Measurements from ENCODE around the gene CNTN2. TPM values are rescaled to one million over a fixed set of nuclear protein-coding genes. Genes with fewer than 3 reads are reported as not detected.

CNTN2 gene
- total RNA-seq, 1 donor from 2014 or later: not detected

DNA sequence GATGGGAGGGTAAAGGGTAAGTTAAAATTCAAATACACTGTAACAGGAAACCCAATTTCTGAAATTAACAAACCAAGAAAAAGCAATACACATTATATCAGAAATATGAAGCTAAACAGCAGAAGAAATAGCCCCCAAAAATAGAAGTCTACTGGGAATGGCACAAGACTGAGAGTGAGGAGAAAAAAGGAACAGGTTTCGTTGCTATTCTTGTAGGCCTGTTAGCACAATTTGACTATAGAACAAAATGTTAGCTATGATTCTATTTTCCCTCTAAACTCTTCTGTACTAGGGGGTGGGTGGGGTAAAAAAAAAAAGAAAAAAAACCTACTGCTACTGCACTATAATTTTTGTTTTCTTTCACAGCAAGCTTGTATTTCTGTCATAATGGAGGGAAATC lies 66.3 kb downstream of the CNTN2 start:
- H3K27ac Mint-ChIP-seq (ENCODE audit: unreplicated experiment): no peak overlapping the region
- no peak for TF ChIP-seq CTCF (IDR thresholded peaks at IDR 0.05)
- H3K27me3 Mint-ChIP-seq (ENCODE audit: low read depth): no peaks in the 10 kb centered on the region
- H3K4me3 Mint-ChIP-seq (ENCODE audit: unreplicated experiment): no peak overlapping the region
- H3K4me1 Mint-ChIP-seq (ENCODE audit: low read depth): no peaks in the 10 kb centered on the region
- H3K9me3 Mint-ChIP-seq (ENCODE audit: low read depth): no peaks in the 10 kb centered on the region
- H3K36me3 Mint-ChIP-seq (ENCODE audit: low read depth): peaks cover 21% of the 10 kb centered on the region
- no peak for DNase-seq (ENCODE audit: low spot score)

GRCh38 chr1:205109711-205110110 lies 66.7 kb downstream of the CNTN2 start:
- Mint-ChIP-seq H3K27me3 (ENCODE audit: low read depth) (no peaks in the 10 kb centered on the region), H3K27ac (ENCODE audit: unreplicated experiment) (no peak overlapping the region), H3K4me1 (ENCODE audit: low read depth) (no peaks in the 10 kb centered on the region), H3K36me3 (ENCODE audit: low read depth) (peaks cover 19% of the 10 kb centered on the region), H3K4me3 (ENCODE audit: unreplicated experiment) (no peak overlapping the region), H3K9me3 (ENCODE audit: low read depth) (no peaks in the 10 kb centered on the region)
- DNase-seq (ENCODE audit: low spot score): no peak
- TF ChIP-seq CTCF (IDR thresholded peaks at IDR 0.05): no peak

GRCh38 chr1:205111354-205111753 lies 68.3 kb downstream of the CNTN2 start:
- Mint-ChIP-seq H3K4me3 (ENCODE audit: unreplicated experiment) (no peak overlapping the region), H3K27ac (ENCODE audit: unreplicated experiment) (no peak overlapping the region), H3K9me3 (ENCODE audit: low read depth) (no peaks in the 10 kb centered on the region), H3K27me3 (ENCODE audit: low read depth) (no peaks in the 10 kb centered on the region), H3K4me1 (ENCODE audit: low read depth) (no peaks in the 10 kb centered on the region), H3K36me3 (ENCODE audit: low read depth) (peaks cover 9% of the 10 kb centered on the region)
- DNase-seq (ENCODE audit: low spot score): no peak
- TF ChIP-seq CTCF (IDR thresholded peaks at IDR 0.05): no peak

DNA sequence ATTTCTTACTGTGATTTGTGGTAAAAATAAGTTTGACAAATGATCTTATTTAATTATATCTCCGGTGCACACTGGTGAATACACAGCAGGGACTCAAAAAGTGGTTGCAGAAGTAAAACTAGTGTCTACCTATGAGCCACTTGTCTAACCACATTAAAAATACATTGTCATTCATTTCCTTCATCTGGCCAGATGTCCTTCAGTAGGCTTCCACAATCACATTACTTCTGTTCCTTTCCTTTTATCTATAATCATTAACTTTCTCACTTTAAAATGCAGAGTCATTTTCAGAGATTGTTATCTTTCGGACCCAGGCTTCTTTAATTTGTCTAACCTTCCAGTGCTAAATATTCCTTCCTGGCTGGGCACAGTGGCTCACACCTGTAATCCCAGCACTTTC lies 75.7 kb downstream of the CNTN2 start:
- H3K27me3 Mint-ChIP-seq (ENCODE audit: low read depth): no peaks in the 10 kb centered on the region
- DNase-seq (ENCODE audit: low spot score): no peak
- peaks cover 36% of the 10 kb centered on the region for H3K4me1 Mint-ChIP-seq (ENCODE audit: low read depth)
- H3K36me3 Mint-ChIP-seq (ENCODE audit: low read depth): peaks cover 2% of the 10 kb centered on the region
- TF ChIP-seq CTCF (IDR thresholded peaks at IDR 0.05): no peak
- no peak overlapping the region for H3K4me3 Mint-ChIP-seq (ENCODE audit: unreplicated experiment)
- peak overlapping the region; percentile 33 for H3K27ac Mint-ChIP-seq (ENCODE audit: unreplicated experiment)
- no peaks in the 10 kb centered on the region for H3K9me3 Mint-ChIP-seq (ENCODE audit: low read depth)

- TF ChIP-seq CTCF (IDR thresholded peaks at IDR 0.05): peak; percentile 80
- Mint-ChIP-seq H3K27me3 (ENCODE audit: low read depth) (no peaks in the 10 kb centered on the region), H3K4me1 (ENCODE audit: low read depth) (peaks cover 36% of the 10 kb centered on the region), H3K4me3 (ENCODE audit: unreplicated experiment) (peak within 1 kb of the TSS; percentile 96), H3K36me3 (ENCODE audit: low read depth) (peaks cover 2% of the 10 kb centered on the region), H3K9me3 (ENCODE audit: low read depth) (no peaks in the 10 kb centered on the region), H3K27ac (ENCODE audit: unreplicated experiment) (peak within 1 kb of the TSS; percentile 99)
- DNase-seq (ENCODE audit: low spot score): peak; percentile 95
Observed at GRCh38 chr1:205121660-205122488, 78.9 kb downstream of the CNTN2 start, which contains the start of gene RBBP5. Gene RBBP5, minus strand, starts transcription at chr1:205121978. Its CDS starts 105 bp downstream, at chr1:205121873.

Measured in chondrocyte (in vitro differentiated cells).